NCI-H345 treated with DMSO at 0.1 percent for 48 hours (cell line): ENCODE data around the gene COQ8B.
A peak's percentile ranks its signal among the peaks of the same experiment; 100 is the strongest.
"Not testable (repeated sequence)": the region's sequence is repeated elsewhere in the genome, so short reads cannot be mapped to it uniquely, and the experiment has no call there.

Source experiments
- DNase-seq: peaks from one replicate; lab custom pipeline; 2025; ENCODE audit not compliant: unreplicated experiment; lab: John Stamatoyannopoulos, UW

Gene COQ8B

DNA sequence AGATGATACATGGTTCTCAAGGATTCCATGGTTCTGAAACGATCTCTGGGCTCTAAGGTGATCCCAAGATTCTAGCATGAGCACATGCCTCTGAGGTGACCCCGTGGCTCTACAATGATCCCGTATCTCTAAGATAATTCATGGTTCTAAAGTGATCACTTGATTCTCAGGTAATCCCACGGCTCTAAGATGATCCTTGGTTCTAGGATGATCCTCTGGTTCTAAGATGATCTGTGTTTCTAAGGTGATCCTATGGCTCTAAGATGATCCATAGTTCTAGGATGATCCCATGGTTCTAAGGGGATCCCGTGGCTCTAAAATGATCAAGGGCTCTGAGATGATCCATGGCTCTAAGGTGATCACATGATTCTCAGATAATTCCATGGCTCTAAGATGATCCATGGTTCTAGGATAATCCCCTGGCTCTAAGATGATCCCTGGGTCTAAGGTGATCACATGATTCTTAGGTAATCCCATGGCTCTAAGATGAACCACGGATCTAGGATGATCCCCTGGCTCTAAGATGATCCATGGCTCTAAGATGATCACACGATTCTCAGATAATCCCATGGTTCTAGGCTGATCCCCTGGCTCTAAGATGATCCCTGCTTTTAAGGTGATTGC, 47.6 kb downstream of the COQ8B start:
- DNase-seq, result no peak

DNA sequence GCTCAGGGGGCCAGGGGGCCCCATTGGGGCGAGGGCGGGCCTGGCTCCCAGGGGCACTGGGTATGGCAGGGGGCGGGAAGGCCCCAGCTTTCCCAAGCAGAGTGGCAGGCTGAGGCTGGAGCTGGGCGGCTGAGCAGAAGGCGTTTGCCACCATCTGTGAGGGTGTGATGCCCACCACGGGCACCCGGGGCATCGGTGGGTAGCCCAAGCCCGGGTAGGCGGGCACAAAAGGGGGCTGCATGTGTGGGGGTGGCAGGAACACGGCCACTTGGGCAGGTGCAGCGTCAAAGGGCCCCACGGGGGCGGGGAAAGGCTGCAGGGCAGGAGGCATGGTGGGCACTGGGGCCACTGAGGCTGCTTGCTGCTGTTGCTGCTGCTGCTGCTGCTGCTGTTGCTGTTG, 49.1 kb downstream of the COQ8B start:
- no peak for DNase-seq

DNA sequence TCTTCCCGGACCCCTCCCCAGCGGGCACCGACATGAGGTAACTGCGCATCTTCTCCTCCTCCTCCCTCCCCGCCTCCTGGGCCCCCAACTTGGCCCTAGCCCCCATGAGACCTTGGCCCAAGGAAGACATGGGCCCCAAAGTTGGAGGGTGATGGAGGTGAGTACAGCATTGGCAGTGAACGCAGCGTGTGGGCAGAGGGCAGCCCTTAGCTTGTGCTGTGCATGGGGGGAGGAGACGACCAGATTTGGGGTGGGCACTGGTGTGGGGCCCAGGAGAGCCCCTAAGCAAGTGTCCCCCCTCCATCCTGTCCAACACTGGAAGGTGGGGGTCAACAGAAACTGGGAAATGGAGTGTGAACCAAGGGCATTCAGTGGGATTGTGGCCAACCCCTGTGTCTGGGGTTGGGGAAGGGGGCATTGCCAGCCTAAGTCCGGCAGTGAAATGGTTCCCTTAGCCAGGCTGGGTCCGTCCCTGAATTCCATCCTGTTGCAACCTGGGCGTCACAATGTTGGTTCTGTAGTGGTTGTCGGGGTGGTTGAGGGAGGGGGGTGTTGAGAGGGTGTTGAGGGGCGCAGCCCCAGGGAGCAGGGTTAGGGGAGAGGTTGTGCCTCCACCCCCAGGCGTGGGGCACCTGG, 49.8 kb downstream of the COQ8B start:
- no peak for DNase-seq

DNA sequence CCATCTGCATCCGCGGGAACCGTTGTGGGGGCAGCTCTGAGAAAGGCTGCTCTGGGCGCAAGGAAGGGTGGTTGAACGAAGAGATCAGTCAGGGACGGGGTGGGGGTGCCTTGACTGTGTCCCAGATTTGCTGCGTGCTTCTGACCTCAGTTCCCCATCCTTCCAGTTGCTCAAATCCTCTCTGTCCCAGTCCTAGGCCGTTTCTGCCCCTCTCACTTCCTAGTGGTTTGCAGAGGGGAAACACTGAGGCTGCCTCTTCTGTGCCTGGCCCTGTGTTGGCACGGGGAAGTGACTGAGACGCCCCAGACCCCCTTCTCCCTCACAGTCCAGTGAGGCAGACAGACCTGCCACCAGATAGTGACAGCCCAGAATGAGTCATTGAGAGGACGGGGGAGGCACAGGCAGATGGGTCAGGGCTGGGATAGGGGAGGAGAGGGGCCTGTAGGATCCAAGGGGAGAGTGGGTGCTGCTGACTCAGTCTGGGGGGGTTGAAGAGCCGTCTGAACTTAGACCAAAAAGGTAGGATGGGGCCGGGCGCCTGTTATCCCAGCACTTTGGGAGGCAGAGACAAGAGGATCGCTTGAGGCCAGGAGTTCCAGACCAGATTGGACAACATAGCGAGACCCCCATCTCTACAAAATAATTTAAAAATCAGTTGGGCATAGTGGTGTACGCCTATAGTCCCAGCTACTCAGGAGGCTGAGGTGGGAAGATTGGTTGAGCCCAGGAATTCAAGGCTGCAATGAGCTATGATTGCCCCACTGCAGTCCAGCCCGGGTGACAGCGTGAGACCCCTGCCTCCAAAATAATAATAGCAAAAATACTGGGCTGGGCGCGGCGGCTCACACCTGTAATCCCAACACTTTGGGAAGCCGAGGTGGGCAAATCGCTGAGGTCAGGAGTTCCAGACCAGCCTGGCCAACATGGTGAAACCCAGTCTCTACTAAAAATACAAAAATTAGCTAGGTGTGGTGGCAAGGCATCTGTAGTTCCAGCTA, 52.7 kb downstream of the COQ8B start:
- no peak for DNase-seq

DNA sequence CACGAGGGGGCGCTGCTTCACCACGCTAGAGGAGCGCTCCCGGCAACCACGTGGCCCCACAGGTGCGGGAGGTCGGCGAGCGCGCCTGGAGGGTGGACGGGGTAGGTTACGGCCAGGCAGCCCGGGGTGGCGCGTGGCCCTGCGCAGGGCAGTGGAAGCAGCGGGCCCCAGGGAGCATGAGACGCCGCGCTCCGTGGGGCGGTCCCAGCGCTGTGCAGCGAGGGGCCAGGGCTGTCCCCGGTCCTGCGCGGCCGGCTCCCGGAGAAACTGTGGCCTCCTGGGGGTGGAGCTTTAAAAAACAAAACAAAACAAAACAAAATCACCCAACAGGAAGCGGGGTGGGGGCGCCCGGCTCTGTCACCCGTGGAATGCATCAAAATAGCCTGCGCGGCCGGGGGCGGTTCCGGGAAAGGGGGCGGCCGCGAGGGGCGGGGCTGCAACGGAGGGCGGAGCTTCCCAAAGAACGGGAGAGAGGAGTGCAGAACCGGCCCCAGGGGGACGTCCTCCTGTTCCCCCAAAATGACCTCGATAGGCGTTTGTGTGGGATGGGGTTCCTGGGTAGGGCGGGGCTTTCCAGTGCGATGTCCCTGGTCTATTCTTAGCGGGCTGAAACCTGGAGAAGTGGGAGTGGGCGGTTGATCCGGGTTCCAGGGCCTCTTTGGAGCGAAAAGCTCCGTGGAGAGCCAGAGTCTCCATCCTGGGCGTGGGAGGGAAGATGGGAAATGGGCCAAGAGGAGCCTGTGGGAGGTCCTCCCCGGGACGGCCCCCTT, 53.6 kb downstream of the COQ8B start:
- peak; percentile 94 for DNase-seq

DNA sequence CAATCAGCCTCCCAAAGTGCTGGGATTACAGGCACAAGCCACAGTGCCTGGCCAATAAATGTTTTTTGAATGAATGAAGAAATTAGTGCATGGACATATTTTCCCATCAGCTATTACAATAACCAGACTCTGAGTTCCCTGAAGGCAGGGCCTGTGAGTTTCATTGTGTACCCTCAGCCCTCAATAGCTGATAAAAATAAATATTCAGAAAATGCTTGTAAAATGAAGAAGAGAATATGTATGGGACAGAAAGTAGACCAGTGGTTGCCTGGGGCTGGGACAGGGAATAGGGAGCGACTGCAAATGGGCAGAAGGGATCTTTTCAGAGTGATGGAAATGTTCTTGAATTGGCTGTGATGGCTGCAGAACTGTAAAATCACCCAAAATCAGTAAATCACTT, 55.1 kb downstream of the COQ8B start:
- no peak for DNase-seq

DNA sequence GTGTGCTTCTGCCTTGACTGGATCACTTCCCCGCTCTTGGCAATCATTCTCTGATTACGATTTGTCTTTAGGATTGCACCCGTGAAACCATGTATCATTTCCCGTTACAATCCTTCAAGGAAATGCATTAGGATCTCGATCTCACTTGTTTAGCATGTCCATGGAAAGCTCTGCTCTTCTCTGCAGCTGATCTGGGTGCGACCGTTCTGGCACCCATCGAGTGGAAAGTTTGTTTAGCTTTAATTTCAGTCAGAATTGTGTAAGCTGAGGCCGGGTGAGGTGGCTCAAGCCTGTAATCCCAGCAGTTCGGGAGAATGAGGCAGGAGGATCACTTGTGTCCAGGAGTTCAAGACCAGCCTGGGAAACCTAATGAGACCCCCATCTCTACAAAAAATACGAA, 57.1 kb downstream of the COQ8B start:
- DNase-seq, result no peak

DNA sequence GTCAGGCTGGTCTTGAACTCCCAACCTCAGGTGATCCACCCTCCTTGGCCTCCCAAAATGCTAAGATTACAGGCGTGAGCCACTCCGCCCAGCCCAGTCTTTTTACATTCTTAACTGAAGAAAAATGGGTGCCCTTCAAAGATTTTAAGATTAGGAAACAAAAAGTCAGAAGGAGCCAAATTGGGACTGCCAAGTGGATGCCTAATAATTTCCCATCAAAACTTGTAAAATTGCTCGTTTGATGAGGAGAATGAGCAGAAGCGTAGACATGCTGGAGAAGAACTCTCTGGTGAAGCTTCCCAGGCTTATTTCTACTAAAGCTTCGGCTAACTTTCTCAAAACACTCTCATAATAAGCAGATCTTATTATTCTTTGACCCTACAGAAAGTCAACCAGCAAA, 57.6 kb downstream of the COQ8B start:
- DNase-seq, result no peak

DNA sequence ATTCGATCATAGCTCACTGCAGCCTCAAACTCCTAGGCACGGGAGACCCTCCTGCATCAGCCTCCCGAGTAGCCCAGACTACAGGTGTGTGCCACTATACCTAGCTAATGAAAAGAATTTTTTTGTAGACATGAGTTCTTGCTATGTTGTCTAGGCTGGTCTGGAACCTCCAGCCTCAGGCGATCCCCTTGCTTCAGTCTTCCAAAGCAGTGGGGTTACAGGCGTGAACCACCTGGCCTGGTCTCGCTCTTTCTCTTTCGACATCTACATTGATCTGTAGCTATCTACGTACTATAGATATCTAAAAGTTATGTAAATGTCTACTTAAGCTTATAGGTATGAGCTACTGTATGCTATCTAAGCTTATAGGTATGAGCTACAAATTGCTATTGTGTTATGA, 58.7 kb downstream of the COQ8B start:
- DNase-seq, result no peak

DNA sequence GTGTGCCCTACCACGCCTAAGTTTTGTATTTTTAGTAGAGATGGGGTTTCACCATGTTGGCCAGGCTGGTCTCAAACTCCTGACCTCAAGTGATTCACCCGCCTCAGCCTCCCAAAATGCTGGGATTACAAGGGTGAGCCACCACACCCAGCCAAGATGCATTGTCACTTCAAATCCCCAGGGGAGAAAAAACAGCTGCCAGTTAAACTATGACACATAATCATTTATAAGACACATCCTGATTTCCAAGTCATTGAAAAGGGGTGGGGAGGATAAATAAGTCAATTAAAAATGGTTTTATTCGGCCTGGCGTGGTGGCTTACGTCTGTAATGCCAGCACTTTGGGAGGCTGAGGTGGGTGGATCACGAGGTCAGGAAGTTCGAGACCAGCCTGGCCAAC, 61.0 kb downstream of the COQ8B start:
- not testable (repeated sequence) for DNase-seq

DNA sequence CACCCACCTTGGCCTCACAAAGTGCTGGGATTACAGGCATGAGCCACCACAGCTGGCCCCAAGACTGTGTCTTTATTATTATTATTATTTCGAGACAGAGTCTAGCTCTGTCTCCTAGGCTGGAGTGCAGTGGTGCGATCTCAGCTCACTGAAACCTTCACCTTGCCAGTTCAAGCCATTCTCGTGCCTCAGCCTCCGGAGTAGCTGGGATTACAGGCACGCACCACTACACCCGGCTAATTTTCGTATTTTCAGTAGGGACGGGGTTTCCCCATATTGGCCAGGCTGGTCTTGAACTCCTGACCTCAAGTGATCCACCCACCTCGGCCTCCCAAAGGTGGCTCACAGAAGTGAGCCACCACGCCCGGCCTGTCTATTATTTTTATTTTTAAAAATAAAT, 64.4 kb downstream of the COQ8B start:
- DNase-seq, result not testable (repeated sequence)

DNA sequence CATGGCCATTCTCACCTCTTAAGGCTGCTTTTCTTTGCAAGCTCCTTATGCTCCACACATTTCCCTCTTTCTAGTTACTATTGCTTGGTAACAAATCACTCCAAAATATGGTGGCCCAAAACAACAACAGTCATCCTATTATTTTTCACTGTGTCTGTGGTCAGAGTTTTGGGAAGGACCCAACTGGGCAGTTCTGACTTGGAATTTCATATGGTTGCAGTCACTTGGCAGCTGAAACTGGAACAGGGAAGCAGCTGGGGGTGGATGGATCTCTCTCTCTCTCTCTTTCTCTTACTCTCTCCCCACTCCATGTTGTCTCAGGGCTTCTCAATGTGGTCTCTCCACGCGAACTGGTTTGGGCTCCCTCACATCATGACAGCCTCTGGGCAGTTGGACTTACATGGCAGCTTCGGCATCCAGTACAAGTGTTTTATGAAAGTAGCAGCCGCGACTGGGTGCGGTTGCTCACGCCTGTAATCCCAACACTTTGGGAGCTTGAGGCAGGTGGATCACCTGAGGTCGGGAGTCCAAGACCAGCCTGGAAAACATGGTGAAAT, 65.9 kb downstream of the COQ8B start:
- DNase-seq, result no peak

DNA sequence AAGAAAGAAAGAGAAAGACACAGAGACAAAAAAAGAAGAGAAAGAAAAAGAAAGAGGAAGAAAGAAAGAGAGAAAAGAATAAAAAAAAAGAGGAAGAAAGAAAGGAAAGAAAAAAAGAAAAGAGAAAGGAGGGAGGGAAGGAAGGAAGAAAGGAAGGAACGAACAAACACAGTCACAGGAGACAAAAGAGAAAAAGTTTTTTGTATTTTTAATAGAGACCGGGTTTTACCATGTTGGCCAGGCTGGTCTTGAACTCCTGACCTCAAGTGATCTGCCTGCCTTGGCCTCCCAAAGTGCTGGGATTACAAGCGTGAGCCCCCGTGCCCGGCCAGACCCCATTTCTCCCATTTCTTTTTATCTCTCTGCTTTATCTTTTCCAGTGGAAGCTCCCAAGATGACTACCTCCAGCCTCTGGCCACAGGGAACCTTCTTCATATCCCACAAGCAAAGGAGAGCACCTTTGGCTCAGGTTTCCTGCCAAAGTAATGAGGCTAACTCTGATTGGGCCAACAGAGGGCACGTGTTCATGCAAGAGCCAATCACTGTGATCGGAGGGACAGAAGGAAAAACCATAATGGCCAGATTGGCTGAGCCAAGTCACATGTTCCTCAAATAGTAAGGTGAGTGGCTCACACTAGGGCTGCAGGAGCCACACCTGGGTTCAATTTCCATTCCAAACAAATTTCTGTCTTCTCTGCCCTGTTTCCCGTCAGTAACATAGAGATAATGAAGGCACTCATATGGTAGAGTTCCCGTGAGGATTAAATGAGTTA, 66.6 kb downstream of the COQ8B start:
- not testable (repeated sequence) for DNase-seq

DNA sequence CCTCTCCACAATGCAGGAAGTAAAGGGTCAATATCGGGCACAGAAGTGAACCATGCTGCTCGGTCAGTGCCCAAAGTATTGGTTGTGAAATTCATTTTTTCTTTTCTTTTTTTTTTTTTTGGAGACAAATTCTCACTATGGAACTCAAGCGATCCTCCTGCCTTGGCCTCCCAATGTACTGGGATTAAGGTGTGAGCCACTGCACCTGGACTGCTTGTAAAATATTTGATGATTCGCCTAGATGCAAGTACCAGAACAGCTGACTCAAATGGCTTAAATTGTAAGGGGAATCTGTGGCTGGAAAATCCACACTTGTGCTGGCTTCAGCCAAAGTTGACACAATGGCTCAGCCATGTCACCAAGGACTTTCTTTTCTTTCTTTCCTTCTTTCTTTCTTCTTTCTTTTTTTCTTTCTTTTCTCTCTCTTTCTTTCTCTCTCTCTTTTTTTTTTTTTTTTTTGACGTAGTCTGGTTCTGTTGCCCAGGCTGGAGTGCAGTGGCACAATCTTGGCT, 69.9 kb downstream of the COQ8B start:
- no peak for DNase-seq

DNA sequence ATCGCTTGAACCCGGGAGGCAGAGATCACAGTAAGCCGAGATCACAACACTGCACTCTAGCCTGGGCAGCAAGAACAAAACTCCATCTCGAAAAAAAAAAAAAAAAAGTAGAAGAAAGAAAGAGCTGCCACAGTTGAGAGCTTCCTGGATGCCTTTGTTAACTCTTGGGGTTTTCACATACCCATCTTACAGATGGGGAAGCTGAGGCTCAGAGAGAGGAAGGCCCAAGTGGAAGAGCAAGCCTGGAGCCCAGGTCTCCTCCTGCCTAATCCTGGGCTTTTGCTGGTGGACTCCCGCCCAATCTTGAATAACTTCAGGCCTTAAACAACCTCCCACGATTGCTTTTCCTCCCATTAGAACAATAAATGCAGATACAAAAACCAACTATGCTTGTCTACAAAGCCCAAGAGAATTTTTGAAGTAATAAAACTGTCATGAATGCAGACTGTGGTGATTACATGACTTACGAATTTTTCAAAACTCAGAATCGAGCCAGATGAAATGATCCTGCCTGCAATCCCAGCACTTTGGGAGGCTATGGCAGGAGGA, 73.9 kb downstream of the COQ8B start:
- no peak for DNase-seq

DNA sequence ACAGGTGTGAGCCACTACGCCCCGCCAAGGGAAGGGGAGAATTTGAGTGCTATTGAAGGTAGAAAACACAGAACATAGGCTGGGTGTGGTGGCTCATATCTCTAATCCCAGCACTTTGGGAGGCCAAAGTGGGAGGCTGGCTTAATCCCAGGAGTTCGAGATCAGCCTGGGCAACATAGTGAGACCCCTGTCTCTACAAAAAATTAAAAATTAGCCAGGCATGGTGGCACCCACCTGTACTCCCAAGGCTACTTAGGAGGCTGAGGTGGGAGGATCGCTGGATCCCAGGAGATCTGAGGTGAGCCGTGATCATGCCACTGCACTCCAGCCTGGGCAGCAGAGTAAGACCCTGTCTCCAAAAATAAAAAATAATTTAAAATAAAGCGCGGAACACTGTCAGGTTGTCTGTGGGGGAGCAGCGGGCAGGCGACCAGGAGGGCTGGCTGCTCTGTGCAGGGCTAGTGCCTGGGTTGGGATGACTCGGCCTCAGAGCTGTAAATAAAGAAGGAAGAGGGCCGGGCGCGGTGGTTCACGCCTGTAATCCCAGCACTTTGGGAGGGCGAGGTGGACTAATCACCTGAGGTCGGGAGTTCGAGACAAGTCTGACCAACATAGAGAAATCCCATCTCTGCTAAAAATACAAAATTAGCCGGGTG, 74.5 kb downstream of the COQ8B start:
- DNase-seq, result no peak
